ENCODE results near the gene HBE1.
"Not testable (repeated sequence)": the region's sequence is repeated elsewhere in the genome, so short reads cannot be mapped to it uniquely, and the experiment has no call there.

Gene HBE1

GRCh38 chr11:5252919-5253265 lies 16.9 kb downstream of the HBE1 start:
- DNase-seq (ENCODE audit: low read depth), result no peak
- no peak for TF ChIP-seq CTCF (conservative IDR thresholded peaks at IDR 0.05; ENCODE audit: low read length)

GRCh38 chr11:5252192-5252918 lies 17.4 kb downstream of the HBE1 start:
- DNase-seq (ENCODE audit: low read depth), result no peak
- no peak for TF ChIP-seq CTCF (conservative IDR thresholded peaks at IDR 0.05; ENCODE audit: low read length)

More at GRCh38 chr11:5252919-5253265, 16.9 kb downstream of the HBE1 start:
- H3K4me3 ChIP-seq (ENCODE audit: low read length), result no peak overlapping the region

GRCh38 chr11:5251746-5252145 lies 18.0 kb downstream of the HBE1 start:
- H3K4me3 ChIP-seq (ENCODE audit: low read length), result no peak overlapping the region
- DNase-seq (ENCODE audit: low read depth), result no peak
- no peak for TF ChIP-seq CTCF (conservative IDR thresholded peaks at IDR 0.05; ENCODE audit: low read length)

More at GRCh38 chr11:5252192-5252918, 17.4 kb downstream of the HBE1 start:
- H3K4me3 ChIP-seq (ENCODE audit: low read length), result no peak overlapping the region

GRCh38 chr11:5250543-5251204 lies 19.1 kb downstream of the HBE1 start:
- H3K4me3 ChIP-seq (ENCODE audit: low read length), result no peak overlapping the region
- TF ChIP-seq CTCF (conservative IDR thresholded peaks at IDR 0.05; ENCODE audit: low read length), result no peak
- no peak for DNase-seq (ENCODE audit: low read depth)

- not testable (repeated sequence) for H3K4me3 ChIP-seq (ENCODE audit: low read length); DNase-seq (ENCODE audit: low read depth)
Measured at GRCh38 chr11:5249807-5250396, 19.8 kb downstream of the HBE1 start, which contains the start of gene HBG1. Gene HBG1, minus strand, starts transcription at chr11:5249857. Its CDS starts 53 bp downstream, at chr11:5249804.

GRCh38 chr11:5248498-5248897 lies 21.2 kb downstream of the HBE1 start:
- H3K4me3 ChIP-seq (ENCODE audit: low read length); DNase-seq (ENCODE audit: low read depth): not testable (repeated sequence)

- no peak overlapping the region for H3K4me3 ChIP-seq (ENCODE audit: low read length)
- no peak for TF ChIP-seq CTCF (conservative IDR thresholded peaks at IDR 0.05; ENCODE audit: low read length)
- DNase-seq (ENCODE audit: low read depth), result no peak
Measured at GRCh38 chr11:5247472-5248192, 22.1 kb downstream of the HBE1 start.
